ENCODE data around the gene EFCAB14.

The EFCAB14 gene

GRCh38 chr1:46747683-46748288 is 28.9 kb upstream of the EFCAB14 start:
- TF ChIP-seq REST (IDR thresholded peaks at IDR 0.05; ENCODE audit: insufficient read depth in 1 of 2, low read depth in 2 of 2, low read length in 2 of 2): no peak
- TF ChIP-seq TAF1 (IDR thresholded peaks at IDR 0.05; ENCODE audit: borderline replicate concordance, insufficient read depth, low read length): no peak
- TF ChIP-seq POLR2AphosphoS5 (IDR thresholded peaks at IDR 0.05; ENCODE audit: low read depth, low read length): no peak
- no peak for TF ChIP-seq SIN3A (IDR thresholded peaks at IDR 0.05; ENCODE audit: borderline replicate concordance, insufficient read depth, low read length)
- no peak for TF ChIP-seq FOXP2 (optimal IDR thresholded peaks at IDR 0.05; ENCODE audit: borderline replicate concordance, extremely low read depth, extremely low read length, insufficient read depth)

DNA sequence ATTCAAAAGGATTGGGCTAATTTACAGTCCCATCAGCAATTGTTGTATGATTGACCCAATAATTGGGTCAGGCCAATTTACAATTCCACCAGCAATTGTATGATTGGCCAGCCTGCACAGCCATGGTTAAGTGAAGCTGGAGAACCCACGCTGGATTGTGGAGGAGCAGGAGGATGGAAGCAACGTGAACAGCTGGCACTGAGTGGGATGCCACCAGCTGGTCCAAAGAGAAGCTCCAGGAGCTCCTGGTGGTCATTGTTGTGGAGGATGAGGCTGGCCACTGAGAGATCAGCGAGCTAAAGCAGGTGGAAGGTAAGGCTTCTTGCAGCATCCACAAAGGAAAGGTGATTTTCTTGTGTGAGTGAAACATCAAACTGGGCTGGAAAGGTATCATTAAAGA is 23.2 kb upstream of the EFCAB14 start:
- TF ChIP-seq TAF1 (IDR thresholded peaks at IDR 0.05; ENCODE audit: borderline replicate concordance, insufficient read depth, low read length): no peak
- no peak for TF ChIP-seq POLR2AphosphoS5 (IDR thresholded peaks at IDR 0.05; ENCODE audit: low read depth, low read length)
- no peak for TF ChIP-seq REST (IDR thresholded peaks at IDR 0.05; ENCODE audit: insufficient read depth in 1 of 2, low read depth in 2 of 2, low read length in 2 of 2)
- TF ChIP-seq FOXP2 (optimal IDR thresholded peaks at IDR 0.05; ENCODE audit: borderline replicate concordance, extremely low read depth, extremely low read length, insufficient read depth): no peak
- TF ChIP-seq SIN3A (IDR thresholded peaks at IDR 0.05; ENCODE audit: borderline replicate concordance, insufficient read depth, low read length): no peak

DNA sequence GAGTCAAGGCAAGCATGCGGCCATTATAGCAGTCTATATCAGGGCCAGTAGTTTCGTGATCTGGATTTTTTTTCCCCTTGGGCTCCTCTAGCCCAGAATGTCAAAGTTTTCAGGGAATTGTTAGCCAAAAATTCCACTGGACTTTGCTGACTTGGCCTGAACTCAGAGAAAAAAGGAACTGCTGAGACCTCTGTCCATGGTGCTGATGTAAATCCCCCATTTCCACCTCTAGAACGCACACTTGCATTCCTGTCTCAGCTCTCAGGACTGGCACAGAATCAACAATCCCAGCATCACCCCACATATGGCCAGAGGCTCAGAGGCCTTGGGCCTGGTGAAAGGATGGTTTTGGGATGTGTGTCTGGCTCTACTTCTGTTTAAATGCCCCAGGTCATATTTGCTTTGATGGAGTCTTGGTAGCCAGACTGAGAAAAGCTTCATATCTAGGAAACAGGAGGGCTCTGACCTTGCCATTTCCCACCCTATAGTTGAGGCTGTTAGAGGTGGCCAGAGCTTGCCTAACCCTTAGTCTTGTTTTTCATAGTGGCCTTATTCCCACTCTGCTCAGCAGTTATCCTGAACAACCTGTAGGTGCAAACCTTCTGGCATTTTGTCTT is 16.9 kb upstream of the EFCAB14 start:
- TF ChIP-seq REST (IDR thresholded peaks at IDR 0.05; ENCODE audit: insufficient read depth in 1 of 2, low read depth in 2 of 2, low read length in 2 of 2): peak; percentile 94 to 98
- TF ChIP-seq FOXP2 (optimal IDR thresholded peaks at IDR 0.05; ENCODE audit: borderline replicate concordance, extremely low read depth, extremely low read length, insufficient read depth): no peak

DNA sequence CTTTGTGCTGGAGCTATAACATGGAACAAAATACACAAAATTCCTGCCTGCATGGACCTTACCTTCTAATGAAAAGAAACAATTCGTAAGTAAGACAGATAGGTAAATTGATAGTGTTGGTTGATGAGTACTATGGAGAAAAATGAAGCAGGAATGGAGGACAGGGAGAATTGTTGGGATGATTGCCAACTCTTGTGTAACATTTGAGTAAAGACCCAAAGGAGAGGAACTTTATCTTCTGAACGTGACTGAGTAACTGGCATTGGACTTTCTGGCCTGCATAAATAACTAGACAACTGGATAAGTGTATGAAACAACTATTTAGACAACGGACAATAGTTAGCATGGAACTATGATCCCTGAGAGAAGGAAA is 6.8 kb upstream of the EFCAB14 start:
- TF ChIP-seq TAF1 (IDR thresholded peaks at IDR 0.05; ENCODE audit: borderline replicate concordance, insufficient read depth, low read length) (no peak), POLR2AphosphoS5 (IDR thresholded peaks at IDR 0.05; ENCODE audit: low read depth, low read length) (no peak), SIN3A (IDR thresholded peaks at IDR 0.05; ENCODE audit: borderline replicate concordance, insufficient read depth, low read length) (no peak), REST (IDR thresholded peaks at IDR 0.05; ENCODE audit: insufficient read depth in 1 of 2, low read depth in 2 of 2, low read length in 2 of 2) (no peak), FOXP2 (optimal IDR thresholded peaks at IDR 0.05; ENCODE audit: borderline replicate concordance, extremely low read depth, extremely low read length, insufficient read depth) (no peak)

All from PFSK-1 (cell line).